ENCODE results near the gene DNAJC11. TPM values are rescaled to one million over a fixed set of nuclear protein-coding genes. Genes with fewer than 3 reads are reported as not detected.
A peak's percentile ranks its signal among the peaks of the same experiment; 100 is the strongest.
"Not testable (repeated sequence)": the region's sequence is repeated elsewhere in the genome, so short reads cannot be mapped to it uniquely, and the experiment has no call there.

DNAJC11 gene
- total RNA-seq, 1 donor from 2014 or later, result 74.1 TPM

GRCh38 chr1:6723621-6724428 is 22.2 kb upstream of the DNAJC11 start:
- no peak overlapping the region for H3K27ac Mint-ChIP-seq (ENCODE audit: unreplicated experiment)
- peaks cover 5% of the 10 kb centered on the region for H3K27me3 Mint-ChIP-seq (ENCODE audit: unreplicated experiment)
- no peaks in the 10 kb centered on the region for H3K4me1 Mint-ChIP-seq (ENCODE audit: low read depth, unreplicated experiment)
- peaks cover 1% of the 10 kb centered on the region for H3K9me3 Mint-ChIP-seq (ENCODE audit: unreplicated experiment)
- no peaks in the 10 kb centered on the region for H3K36me3 Mint-ChIP-seq (ENCODE audit: unreplicated experiment)
- no peak overlapping the region for H3K4me3 Mint-ChIP-seq (ENCODE audit: unreplicated experiment)
- no peak for DNase-seq
- TF ChIP-seq, protein P1, sequence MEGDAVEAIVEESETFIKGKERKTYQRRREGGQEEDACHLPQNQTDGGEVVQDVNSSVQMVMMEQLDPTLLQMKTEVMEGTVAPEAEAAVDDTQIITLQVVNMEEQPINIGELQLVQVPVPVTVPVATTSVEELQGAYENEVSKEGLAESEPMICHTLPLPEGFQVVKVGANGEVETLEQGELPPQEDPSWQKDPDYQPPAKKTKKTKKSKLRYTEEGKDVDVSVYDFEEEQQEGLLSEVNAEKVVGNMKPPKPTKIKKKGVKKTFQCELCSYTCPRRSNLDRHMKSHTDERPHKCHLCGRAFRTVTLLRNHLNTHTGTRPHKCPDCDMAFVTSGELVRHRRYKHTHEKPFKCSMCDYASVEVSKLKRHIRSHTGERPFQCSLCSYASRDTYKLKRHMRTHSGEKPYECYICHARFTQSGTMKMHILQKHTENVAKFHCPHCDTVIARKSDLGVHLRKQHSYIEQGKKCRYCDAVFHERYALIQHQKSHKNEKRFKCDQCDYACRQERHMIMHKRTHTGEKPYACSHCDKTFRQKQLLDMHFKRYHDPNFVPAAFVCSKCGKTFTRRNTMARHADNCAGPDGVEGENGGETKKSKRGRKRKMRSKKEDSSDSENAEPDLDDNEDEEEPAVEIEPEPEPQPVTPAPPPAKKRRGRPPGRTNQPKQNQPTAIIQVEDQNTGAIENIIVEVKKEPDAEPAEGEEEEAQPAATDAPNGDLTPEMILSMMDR (IDR thresholded peaks at IDR 0.05; ENCODE audit: partially characterized antibody, unreplicated experiment), result no peak

GRCh38 chr1:6711174-6711573 is 9.6 kb upstream of the DNAJC11 start:
- peaks cover 6% of the 10 kb centered on the region for H3K36me3 Mint-ChIP-seq (ENCODE audit: unreplicated experiment)
- no peak overlapping the region for H3K4me3 Mint-ChIP-seq (ENCODE audit: unreplicated experiment)
- no peaks in the 10 kb centered on the region for H3K4me1 Mint-ChIP-seq (ENCODE audit: low read depth, unreplicated experiment)
- TF ChIP-seq, protein P1 (IDR thresholded peaks at IDR 0.05; ENCODE audit: partially characterized antibody, unreplicated experiment), result no peak
- no peaks in the 10 kb centered on the region for H3K9me3 Mint-ChIP-seq (ENCODE audit: unreplicated experiment)
- H3K27me3 Mint-ChIP-seq (ENCODE audit: unreplicated experiment), result peaks cover 1% of the 10 kb centered on the region
- no peak for DNase-seq
- no peak overlapping the region for H3K27ac Mint-ChIP-seq (ENCODE audit: unreplicated experiment)

GRCh38 chr1:6704746-6705145 is 3.1 kb upstream of the DNAJC11 start:
- Mint-ChIP-seq H3K9me3 (ENCODE audit: unreplicated experiment) (peaks cover 5% of the 10 kb centered on the region), H3K36me3 (ENCODE audit: unreplicated experiment) (no peaks in the 10 kb centered on the region), H3K27me3 (ENCODE audit: unreplicated experiment) (peaks cover 2% of the 10 kb centered on the region), H3K4me3 (ENCODE audit: unreplicated experiment) (no peak overlapping the region), H3K27ac (ENCODE audit: unreplicated experiment) (no peak overlapping the region), H3K4me1 (ENCODE audit: low read depth, unreplicated experiment) (peaks cover 9% of the 10 kb centered on the region)
- no peak for DNase-seq
- TF ChIP-seq, protein P1 (IDR thresholded peaks at IDR 0.05; ENCODE audit: partially characterized antibody, unreplicated experiment), result no peak

DNA sequence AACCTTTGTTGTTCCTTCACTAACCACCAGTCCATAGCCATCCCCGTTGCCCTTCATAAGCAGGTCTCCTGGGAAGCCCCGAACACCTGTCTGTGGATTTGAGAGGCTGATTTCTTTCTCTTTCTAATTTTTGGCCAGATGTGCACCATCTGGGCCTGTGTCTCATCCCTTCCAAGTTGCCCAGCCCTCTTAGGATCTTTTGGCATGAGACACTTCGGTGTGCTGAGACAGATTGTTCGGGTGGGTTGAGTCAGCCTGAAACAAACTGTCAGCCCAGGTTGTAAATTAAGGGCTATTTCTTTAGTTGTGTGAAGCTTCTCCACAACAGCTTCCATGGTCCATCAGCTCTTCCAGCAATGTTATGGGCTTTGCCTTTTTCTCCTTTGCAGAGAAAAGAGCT is 1.4 kb upstream of the DNAJC11 start:
- TF ChIP-seq, protein P1 (IDR thresholded peaks at IDR 0.05; ENCODE audit: partially characterized antibody, unreplicated experiment), result no peak
- Mint-ChIP-seq H3K4me1 (ENCODE audit: low read depth, unreplicated experiment) (peaks cover 11% of the 10 kb centered on the region), H3K27me3 (ENCODE audit: unreplicated experiment) (peaks cover 2% of the 10 kb centered on the region), H3K36me3 (ENCODE audit: unreplicated experiment) (no peaks in the 10 kb centered on the region), H3K27ac (ENCODE audit: unreplicated experiment) (peak overlapping the region; percentile 73), H3K4me3 (ENCODE audit: unreplicated experiment) (peak overlapping the region; percentile 72), H3K9me3 (ENCODE audit: unreplicated experiment) (peaks cover 5% of the 10 kb centered on the region)
- peak; percentile 30 for DNase-seq

DNA sequence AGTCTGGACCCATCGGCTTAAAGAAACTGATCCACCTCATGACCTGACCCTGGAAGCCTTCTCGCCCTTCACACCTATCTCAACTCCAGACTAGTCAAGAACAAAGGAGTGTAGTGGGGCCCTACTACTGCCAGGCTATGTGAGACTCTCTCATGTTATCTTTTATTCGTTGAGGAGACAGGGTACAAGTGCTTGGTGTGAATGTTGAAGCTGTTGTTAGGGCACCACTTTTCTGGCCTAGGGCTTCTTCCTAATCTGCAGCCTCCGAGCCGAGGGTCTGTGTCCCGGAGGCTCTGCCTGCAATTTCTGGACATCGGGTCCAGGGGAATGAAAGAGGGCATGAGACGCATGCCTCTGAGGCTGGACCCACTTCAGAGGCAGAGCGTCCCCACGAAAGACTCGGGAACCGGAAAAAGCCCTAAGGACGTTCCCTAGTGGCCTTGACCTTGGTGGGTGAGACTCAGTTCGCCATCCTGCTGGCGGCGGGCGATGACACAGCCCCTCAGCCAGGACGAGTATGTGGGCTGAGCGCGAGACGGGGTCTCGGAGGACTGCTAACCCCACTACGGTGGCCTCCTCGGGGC is 671 bp downstream of the DNAJC11 start:
- H3K9me3 Mint-ChIP-seq (ENCODE audit: unreplicated experiment), result peaks cover 7% of the 10 kb centered on the region
- DNase-seq, result peak; percentile 49
- H3K27me3 Mint-ChIP-seq (ENCODE audit: unreplicated experiment), result peaks cover 2% of the 10 kb centered on the region
- no peaks in the 10 kb centered on the region for H3K36me3 Mint-ChIP-seq (ENCODE audit: unreplicated experiment)
- peak overlapping the region; percentile 93 for H3K27ac Mint-ChIP-seq (ENCODE audit: unreplicated experiment)
- H3K4me3 Mint-ChIP-seq (ENCODE audit: unreplicated experiment), result peak overlapping the region; percentile 91
- H3K4me1 Mint-ChIP-seq (ENCODE audit: low read depth, unreplicated experiment), result peaks cover 13% of the 10 kb centered on the region
- TF ChIP-seq, protein P1 (IDR thresholded peaks at IDR 0.05; ENCODE audit: partially characterized antibody, unreplicated experiment), result no peak

- H3K27ac Mint-ChIP-seq (ENCODE audit: unreplicated experiment); DNase-seq; H3K9me3 Mint-ChIP-seq (ENCODE audit: unreplicated experiment); H3K27me3 Mint-ChIP-seq (ENCODE audit: unreplicated experiment); H3K36me3 Mint-ChIP-seq (ENCODE audit: unreplicated experiment): not testable (repeated sequence)
- Mint-ChIP-seq H3K4me1 (ENCODE audit: low read depth, unreplicated experiment) (peaks cover 13% of the 10 kb centered on the region), H3K4me3 (ENCODE audit: unreplicated experiment) (peak overlapping the region; percentile 44)
These were observed 1.7 kb downstream of the DNAJC11 start for GRCh38 chr1:6699915-6700314.
